Measurements from ENCODE around the gene AWAT2. TPM values are rescaled to one million over a fixed set of nuclear protein-coding genes. Genes with fewer than 3 reads are reported as not detected.

The AWAT2 gene
- total and polyA plus RNA-seq, 2 donors (not counting 1 experiment from before 2014, with no cell fraction given) = not detected

- Mint-ChIP-seq H3K4me1 (no peaks in the 10 kb centered on the region), H3K27ac (no peak overlapping the region), H3K9me3 (ENCODE audit: insufficient read depth) (no peaks in the 10 kb centered on the region), H3K27me3 (peaks cover 8% of the 10 kb centered on the region), H3K4me3 (no peak overlapping the region)
- CTCF ChIA-PET = no interaction called here
- TF ChIP-seq CTCF (IDR thresholded peaks at IDR 0.05) (no peak), EZH2 (IDR thresholded peaks at IDR 0.05; ENCODE audit: borderline replicate concordance, insufficient read depth, low read depth, low read length, poor library complexity, severe bottlenecking) (no peak)
- Histone ChIP-seq H3K9ac (ENCODE audit: low read length) (no peak overlapping the region), H3K36me3 (replicated peaks in 1 of 2; ENCODE audit: control extremely low read depth in 1 of 2, control insufficient read depth in 1 of 2, extremely low read depth in 1 of 2, insufficient read depth in 2 of 2, low read length in 1 of 2) (no peaks in the 10 kb centered on the region), H3K4me2 (replicated peaks; ENCODE audit: low read depth, low read length, poor library complexity, severe bottlenecking) (no peak overlapping the region), H3K27ac (ENCODE audit: low read length in 2 of 2) (no peak overlapping the region), H3K4me1 (ENCODE audit: control insufficient read depth in 2 of 2, insufficient read depth in 2 of 2, low read length in 2 of 2) (no peaks in the 10 kb centered on the region), H2AFZ (ENCODE audit: insufficient read depth, low read depth, low read length, poor library complexity, severe bottlenecking) (no peak overlapping the region), H3K27me3 (replicated peaks in 1 of 4; ENCODE audit: control extremely low read depth in 1 of 4, control insufficient read depth in 3 of 4, insufficient read depth in 4 of 4, low read length in 3 of 4) (no peaks in the 10 kb centered on the region), H3K79me2 (ENCODE audit: control insufficient read depth, insufficient read depth, low read length) (no peaks in the 10 kb centered on the region), H3K9me3 (ENCODE audit: control extremely low read depth in 1 of 3, control insufficient read depth in 2 of 3, insufficient read depth in 1 of 3, low read length in 2 of 3) (no peaks in the 10 kb centered on the region), H4K20me1 (ENCODE audit: control insufficient read depth, insufficient read depth, low read length, poor library complexity, severe bottlenecking) (no peaks in the 10 kb centered on the region), H3K4me3 (ENCODE audit: control extremely low read depth in 1 of 5, extremely low read depth in 1 of 5, insufficient read depth in 1 of 5, low read depth in 2 of 5, low read length in 4 of 5) (no peak overlapping the region)
- DNase-seq (no peak), ATAC-seq (ENCODE audit: low read depth) (no peak)
- intact Hi-C loops (cut with micrococcal nuclease) = no loop called here
- POLR2A ChIA-PET = no interaction called here
Measured at GRCh38 chrX:69993494-69993893, 56.2 kb downstream of the AWAT2 start.

GRCh38 chrX:69991685-69992084, 58.1 kb downstream of the AWAT2 start:
- no peaks in the 10 kb centered on the region for H3K36me3 ChIP-seq (replicated peaks in 1 of 2; ENCODE audit: control extremely low read depth in 1 of 2, control insufficient read depth in 1 of 2, extremely low read depth in 1 of 2, insufficient read depth in 2 of 2, low read length in 1 of 2)
- POLR2A ChIA-PET = no interaction called here
- H3K79me2 ChIP-seq (ENCODE audit: control insufficient read depth, insufficient read depth, low read length) = no peaks in the 10 kb centered on the region
- H3K4me1 Mint-ChIP-seq = no peaks in the 10 kb centered on the region
- intact Hi-C loops (cut with micrococcal nuclease) = no loop called here
- H3K9me3 ChIP-seq (ENCODE audit: control extremely low read depth in 1 of 3, control insufficient read depth in 2 of 3, insufficient read depth in 1 of 3, low read length in 2 of 3) = no peaks in the 10 kb centered on the region
- H3K4me3 Mint-ChIP-seq = no peak overlapping the region
- DNase-seq (no peak), ATAC-seq (ENCODE audit: low read depth) (no peak)
- no peak overlapping the region for H3K4me2 ChIP-seq (replicated peaks; ENCODE audit: low read depth, low read length, poor library complexity, severe bottlenecking)
- no peak overlapping the region for H3K27ac Mint-ChIP-seq
- no peak overlapping the region for H3K4me3 ChIP-seq (ENCODE audit: control extremely low read depth in 1 of 5, extremely low read depth in 1 of 5, insufficient read depth in 1 of 5, low read depth in 2 of 5, low read length in 4 of 5)
- H3K9me3 Mint-ChIP-seq (ENCODE audit: insufficient read depth) = no peaks in the 10 kb centered on the region
- no peak overlapping the region for H3K9ac ChIP-seq (ENCODE audit: low read length)
- TF ChIP-seq CTCF (IDR thresholded peaks at IDR 0.05) (no peak), EZH2 (IDR thresholded peaks at IDR 0.05; ENCODE audit: borderline replicate concordance, insufficient read depth, low read depth, low read length, poor library complexity, severe bottlenecking) (no peak)
- peaks cover 8% of the 10 kb centered on the region for H3K27me3 Mint-ChIP-seq
- H4K20me1 ChIP-seq (ENCODE audit: control insufficient read depth, insufficient read depth, low read length, poor library complexity, severe bottlenecking) = no peaks in the 10 kb centered on the region
- no peak overlapping the region for H3K27ac ChIP-seq (ENCODE audit: low read length in 2 of 2)
- no peaks in the 10 kb centered on the region for H3K4me1 ChIP-seq (ENCODE audit: control insufficient read depth in 2 of 2, insufficient read depth in 2 of 2, low read length in 2 of 2)
- WGBS (ENCODE audit: insufficient coverage) = 100% methylated on average over 2 of the region's 3 CpGs
- H3K27me3 ChIP-seq (replicated peaks in 1 of 4; ENCODE audit: control extremely low read depth in 1 of 4, control insufficient read depth in 3 of 4, insufficient read depth in 4 of 4, low read length in 3 of 4) = no peaks in the 10 kb centered on the region
- CTCF ChIA-PET = no interaction called here
- H2AFZ ChIP-seq (ENCODE audit: insufficient read depth, low read depth, low read length, poor library complexity, severe bottlenecking) = no peak overlapping the region

Small RNAs within 50 kb of the gene (small RNA-seq; reads per million reads assigned to genes)
- not detected for gene MIR676 (ENCODE audit: insufficient read length, low read depth, low replicate concordance)

Other genes starting within 250 kb of the AWAT2 start
- not detected in 2 replicates for gene OTUD6A, start 12.5 kb upstream of the AWAT2 start, total RNA-seq
- gene OTUD6A, start 12.5 kb upstream of the AWAT2 start, polyA plus RNA-seq = not detected in 2 replicates
- 51.8 and 54.7 TPM in 2 replicates for gene IGBP1, start 83.5 kb upstream of the AWAT2 start, total RNA-seq
- 40.1 and 45.3 TPM in 2 replicates for gene IGBP1, start 83.5 kb upstream of the AWAT2 start, polyA plus RNA-seq
- not detected in 2 replicates for gene DGAT2L6, start 127.5 kb upstream of the AWAT2 start, total RNA-seq
- gene DGAT2L6, start 127.5 kb upstream of the AWAT2 start, polyA plus RNA-seq = not detected in 2 replicates
- gene AWAT1, start 184.7 kb upstream of the AWAT2 start, total RNA-seq = not detected in 2 replicates
- not detected in 2 replicates for gene AWAT1, start 184.7 kb upstream of the AWAT2 start, polyA plus RNA-seq
- 0.76 and 0.80 TPM in 2 replicates for gene P2RY4, start 210.3 kb upstream of the AWAT2 start, total RNA-seq
- gene P2RY4, start 210.3 kb upstream of the AWAT2 start, polyA plus RNA-seq = 0.14 and 0.34 TPM in 2 replicates
- gene ARR3, start 218.4 kb upstream of the AWAT2 start, total RNA-seq = not detected in 2 replicates
- gene ARR3, start 218.4 kb upstream of the AWAT2 start, polyA plus RNA-seq = not detected in 2 replicates
- not detected in 2 replicates for gene RAB41, start 232.2 kb upstream of the AWAT2 start, total RNA-seq
- gene RAB41, start 232.2 kb upstream of the AWAT2 start, polyA plus RNA-seq = not detected in 2 replicates
- 12.0 and 13.8 TPM in 2 replicates for gene PDZD11, start 240.0 kb upstream of the AWAT2 start, total RNA-seq
- gene PDZD11, start 240.0 kb upstream of the AWAT2 start, polyA plus RNA-seq = 10.9 and 16.3 TPM in 2 replicates
- gene KIF4A, start 240.2 kb upstream of the AWAT2 start, total RNA-seq = 0.07 and 0.22 TPM in 2 replicates
- 0.06 TPM in 2 replicates for gene KIF4A, start 240.2 kb upstream of the AWAT2 start, polyA plus RNA-seq